ENCODE results near the gene NSUN4. TPM values are rescaled to one million over a fixed set of nuclear protein-coding genes. Genes with fewer than 3 reads are reported as not detected.

Gene NSUN4
- total RNA-seq, 1 donor from 2014 or later = 16.9 TPM

DNA sequence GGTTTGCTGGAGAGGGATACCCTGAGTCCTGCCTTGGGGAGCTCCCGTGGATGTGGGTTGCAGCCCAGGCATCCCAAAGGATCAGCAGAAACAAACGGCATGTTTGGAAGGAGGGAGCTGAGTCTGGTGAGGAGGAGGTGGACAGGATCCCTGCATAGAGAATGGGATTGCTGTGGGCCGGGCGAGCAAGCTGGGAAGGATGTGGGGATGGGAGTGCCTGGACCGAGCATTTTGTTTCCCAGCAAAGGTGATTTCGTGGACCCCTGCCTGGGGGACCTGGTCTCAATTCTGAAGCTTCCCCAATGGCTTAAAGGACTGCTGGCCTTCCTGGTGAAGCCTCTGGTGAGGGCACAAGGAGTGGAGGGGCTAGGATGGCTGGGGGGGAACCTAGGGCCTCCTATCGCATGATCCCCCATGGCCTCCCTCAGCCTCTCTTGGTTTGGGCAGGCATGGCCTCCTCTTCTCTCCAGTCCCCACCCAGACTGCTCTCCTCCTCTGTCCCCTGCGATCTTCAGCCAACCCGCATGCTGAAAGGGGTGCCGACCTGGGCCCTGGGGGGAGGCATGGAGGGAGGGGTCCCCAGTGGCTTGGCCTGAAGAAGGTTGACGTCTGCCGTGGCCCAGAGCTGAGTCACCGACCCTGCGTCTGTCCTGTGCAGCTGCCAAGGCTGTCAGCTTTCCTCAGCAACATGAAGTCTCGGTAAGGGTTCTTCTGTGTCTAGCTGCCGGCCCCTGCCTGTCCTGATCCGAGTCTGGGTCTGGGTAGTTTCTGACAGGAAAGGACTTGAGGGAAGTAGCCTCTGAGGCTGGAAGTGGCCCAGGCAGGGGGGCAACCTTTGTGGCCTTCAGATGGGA is 69.8 kb downstream of the NSUN4 start:
- no peaks in the 10 kb centered on the region for H3K79me2 ChIP-seq (ENCODE audit: insufficient read depth, low read length)
- H4K20me1 ChIP-seq (ENCODE audit: insufficient read depth, low read length) = no peaks in the 10 kb centered on the region
- peak; percentile 23 for DNase-seq (ENCODE audit: low read depth)
- H3K27me3 ChIP-seq (ENCODE audit: insufficient read depth, low read length) = no peaks in the 10 kb centered on the region
- no peak overlapping the region for H3K27ac ChIP-seq (ENCODE audit: low read depth, low read length)
- Mint-ChIP-seq H3K27ac (ENCODE audit: unreplicated experiment) (no peak overlapping the region), H3K4me1 (ENCODE audit: low read depth, unreplicated experiment) (peaks cover 8% of the 10 kb centered on the region), H3K27me3 (ENCODE audit: low read depth, unreplicated experiment) (peaks cover 50% of the 10 kb centered on the region), H3K9me3 (ENCODE audit: unreplicated experiment) (no peaks in the 10 kb centered on the region), H3K36me3 (ENCODE audit: low read depth, unreplicated experiment) (peaks cover 7% of the 10 kb centered on the region), H3K4me3 (ENCODE audit: unreplicated experiment) (no peak overlapping the region)
- peaks cover 10% of the 10 kb centered on the region for H3K4me1 ChIP-seq (ENCODE audit: insufficient read depth, low read length)
- TF ChIP-seq, protein P1, sequence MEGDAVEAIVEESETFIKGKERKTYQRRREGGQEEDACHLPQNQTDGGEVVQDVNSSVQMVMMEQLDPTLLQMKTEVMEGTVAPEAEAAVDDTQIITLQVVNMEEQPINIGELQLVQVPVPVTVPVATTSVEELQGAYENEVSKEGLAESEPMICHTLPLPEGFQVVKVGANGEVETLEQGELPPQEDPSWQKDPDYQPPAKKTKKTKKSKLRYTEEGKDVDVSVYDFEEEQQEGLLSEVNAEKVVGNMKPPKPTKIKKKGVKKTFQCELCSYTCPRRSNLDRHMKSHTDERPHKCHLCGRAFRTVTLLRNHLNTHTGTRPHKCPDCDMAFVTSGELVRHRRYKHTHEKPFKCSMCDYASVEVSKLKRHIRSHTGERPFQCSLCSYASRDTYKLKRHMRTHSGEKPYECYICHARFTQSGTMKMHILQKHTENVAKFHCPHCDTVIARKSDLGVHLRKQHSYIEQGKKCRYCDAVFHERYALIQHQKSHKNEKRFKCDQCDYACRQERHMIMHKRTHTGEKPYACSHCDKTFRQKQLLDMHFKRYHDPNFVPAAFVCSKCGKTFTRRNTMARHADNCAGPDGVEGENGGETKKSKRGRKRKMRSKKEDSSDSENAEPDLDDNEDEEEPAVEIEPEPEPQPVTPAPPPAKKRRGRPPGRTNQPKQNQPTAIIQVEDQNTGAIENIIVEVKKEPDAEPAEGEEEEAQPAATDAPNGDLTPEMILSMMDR (IDR thresholded peaks at IDR 0.05; ENCODE audit: insufficient read depth, low read depth, low read length) = no peak
- no peak for TF ChIP-seq EZH2 (IDR thresholded peaks at IDR 0.05; ENCODE audit: insufficient read depth, low read length)
- no peaks in the 10 kb centered on the region for H3K36me3 ChIP-seq (ENCODE audit: insufficient read depth, low read length)
- no peaks in the 10 kb centered on the region for H3K9me3 ChIP-seq (ENCODE audit: insufficient read depth, low read depth, low read length)
- FAIRE-seq = no peak
- no peak overlapping the region for H2AFZ ChIP-seq (ENCODE audit: low read depth, low read length)
- H3K4me2 ChIP-seq (ENCODE audit: low read length) = no peak overlapping the region
- no peak overlapping the region for H3K9ac ChIP-seq (ENCODE audit: low read length)
- H3K4me3 ChIP-seq (ENCODE audit: insufficient read depth, low read depth, low read length) = no peak overlapping the region

DNA sequence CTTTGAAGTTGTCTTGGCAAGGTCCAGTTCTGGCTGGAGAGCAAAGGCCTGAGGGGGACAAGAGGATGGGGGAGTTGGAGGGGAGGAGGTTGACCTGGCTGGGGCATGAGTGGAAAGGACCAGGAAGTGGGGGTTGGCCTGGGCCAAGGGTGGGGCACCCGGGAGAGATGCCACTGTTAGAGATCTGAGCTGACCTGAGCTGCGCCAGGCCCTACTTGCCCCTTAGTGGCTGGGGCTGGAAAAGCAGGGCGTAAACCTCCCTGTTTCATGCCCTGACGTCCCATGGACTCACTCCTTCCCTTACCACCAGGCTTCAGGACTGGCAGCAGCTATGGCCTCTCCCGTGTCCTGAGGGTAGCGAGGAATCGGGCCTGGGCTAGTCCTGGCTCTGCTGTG is 70.4 kb downstream of the NSUN4 start:
- no peak for FAIRE-seq

More for the DNA sequence above, 70.4 kb downstream of the NSUN4 start:
- peaks cover 7% of the 10 kb centered on the region for H3K4me1 ChIP-seq (ENCODE audit: insufficient read depth, low read length)
- Mint-ChIP-seq H3K27ac (ENCODE audit: unreplicated experiment) (no peak overlapping the region), H3K4me3 (ENCODE audit: unreplicated experiment) (no peak overlapping the region), H3K36me3 (ENCODE audit: low read depth, unreplicated experiment) (peaks cover 7% of the 10 kb centered on the region), H3K27me3 (ENCODE audit: low read depth, unreplicated experiment) (peaks cover 56% of the 10 kb centered on the region), H3K9me3 (ENCODE audit: unreplicated experiment) (peaks cover 2% of the 10 kb centered on the region), H3K4me1 (ENCODE audit: low read depth, unreplicated experiment) (peaks cover 8% of the 10 kb centered on the region)
- TF ChIP-seq, protein P1 (IDR thresholded peaks at IDR 0.05; ENCODE audit: insufficient read depth, low read depth, low read length) = no peak
- TF ChIP-seq EZH2 (IDR thresholded peaks at IDR 0.05; ENCODE audit: insufficient read depth, low read length) = no peak
- no peak overlapping the region for H3K4me2 ChIP-seq (ENCODE audit: low read length)
- no peak overlapping the region for H3K27ac ChIP-seq (ENCODE audit: low read depth, low read length)
- no peaks in the 10 kb centered on the region for H4K20me1 ChIP-seq (ENCODE audit: insufficient read depth, low read length)
- H3K27me3 ChIP-seq (ENCODE audit: insufficient read depth, low read length) = peaks cover 2% of the 10 kb centered on the region
- no peaks in the 10 kb centered on the region for H3K79me2 ChIP-seq (ENCODE audit: insufficient read depth, low read length)
- DNase-seq (ENCODE audit: low read depth) = no peak
- H3K9me3 ChIP-seq (ENCODE audit: insufficient read depth, low read depth, low read length) = no peaks in the 10 kb centered on the region
- H3K9ac ChIP-seq (ENCODE audit: low read length) = no peak overlapping the region
- H3K4me3 ChIP-seq (ENCODE audit: insufficient read depth, low read depth, low read length) = no peak overlapping the region
- no peaks in the 10 kb centered on the region for H3K36me3 ChIP-seq (ENCODE audit: insufficient read depth, low read length)
- H2AFZ ChIP-seq (ENCODE audit: low read depth, low read length) = no peak overlapping the region

Other genes starting within 250 kb of the NSUN4 start
- 55.5 and 68.4 TPM in 2 replicates for gene PIK3R3, start 208.2 kb upstream of the NSUN4 start, total RNA-seq
- 1.7 and 2.2 TPM in 2 replicates for gene TSPAN1, start 165.7 kb upstream of the NSUN4 start, total RNA-seq
- gene P3R3URF, start 164.3 kb upstream of the NSUN4 start, total RNA-seq = not detected in 2 replicates
- 55.1 and 57.8 TPM in 2 replicates for gene POMGNT1, start 142.4 kb upstream of the NSUN4 start, total RNA-seq
- gene LURAP1, start 137.5 kb upstream of the NSUN4 start, total RNA-seq = 1.3 and 1.7 TPM in 2 replicates
- 1.9 and 2.4 TPM in 2 replicates for gene RAD54L, start 93.0 kb upstream of the NSUN4 start, total RNA-seq
- gene LRRC41, start 37.2 kb upstream of the NSUN4 start, total RNA-seq = 88.2 and 94.5 TPM in 2 replicates
- 299 and 337 TPM in 2 replicates for gene UQCRH, start 37.1 kb upstream of the NSUN4 start, total RNA-seq
- 1.2 and 1.9 TPM in 2 replicates for gene FAAH, start 53.5 kb downstream of the NSUN4 start, total RNA-seq
- gene DMBX1, start 149.0 kb downstream of the NSUN4 start, total RNA-seq = 0.07 and 0.29 TPM in 2 replicates
- not detected in 2 replicates for gene KNCN, start 210.8 kb downstream of the NSUN4 start, total RNA-seq